Measurements from ENCODE around the gene RYR3. TPM values are rescaled to one million over a fixed set of nuclear protein-coding genes. Genes with fewer than 3 reads are reported as not detected.

The RYR3 gene
- total RNA-seq, 2 experiments from 2014 or later, result not detected

- DNase-seq, result no peak
- intact Hi-C loops (cut with micrococcal nuclease), result no loop called here
- peaks cover 8% of the 10 kb centered on the region for H3K27me3 Mint-ChIP-seq
Observed at GRCh38 chr15:33508703-33509102, 197.9 kb downstream of the RYR3 start.

GRCh38 chr15:33515121-33515520, 204.4 kb downstream of the RYR3 start:
- intact Hi-C loops (cut with micrococcal nuclease), result no loop called here
- no peak for ATAC-seq
- H3K4me1 Mint-ChIP-seq (ENCODE audit: low read depth), result no peaks in the 10 kb centered on the region
- DNase-seq, result no peak
- H3K4me3 Mint-ChIP-seq, result no peak overlapping the region
- POLR2A ChIA-PET, result no interaction called here
- no peaks in the 10 kb centered on the region for H3K36me3 Mint-ChIP-seq (ENCODE audit: low read depth)
- CTCF ChIA-PET, result no interaction called here
- no peak overlapping the region for H3K27ac Mint-ChIP-seq
- peaks cover 2% of the 10 kb centered on the region for H3K27me3 Mint-ChIP-seq
- TF ChIP-seq CTCF (IDR thresholded peaks at IDR 0.05), result no peak
- no peaks in the 10 kb centered on the region for H3K9me3 Mint-ChIP-seq

More at GRCh38 chr15:33508703-33509102, 197.9 kb downstream of the RYR3 start:
- CTCF ChIA-PET, result no interaction called here
- Mint-ChIP-seq H3K27ac (no peak overlapping the region), H3K4me1 (ENCODE audit: low read depth) (no peaks in the 10 kb centered on the region), H3K36me3 (ENCODE audit: low read depth) (no peaks in the 10 kb centered on the region), H3K9me3 (no peaks in the 10 kb centered on the region), H3K4me3 (no peak overlapping the region)
- ATAC-seq, result no peak
- no peak for TF ChIP-seq CTCF (IDR thresholded peaks at IDR 0.05)
- POLR2A ChIA-PET, result no interaction called here

- Mint-ChIP-seq H3K27me3 (peaks cover 1% of the 10 kb centered on the region), H3K4me1 (ENCODE audit: low read depth) (no peaks in the 10 kb centered on the region), H3K27ac (no peak overlapping the region), H3K36me3 (ENCODE audit: low read depth) (no peaks in the 10 kb centered on the region), H3K9me3 (no peaks in the 10 kb centered on the region), H3K4me3 (no peak overlapping the region)
- intact Hi-C loops (cut with micrococcal nuclease), result no loop called here
- DNase-seq, result no peak
- ChIA-PET POLR2A (no interaction called here), CTCF (no interaction called here)
- TF ChIP-seq CTCF (IDR thresholded peaks at IDR 0.05), result no peak
- no peak for ATAC-seq
Observed at GRCh38 chr15:33516563-33516962, 205.8 kb downstream of the RYR3 start.

GRCh38 chr15:33517944-33518343, 207.2 kb downstream of the RYR3 start:
- no peak for DNase-seq
- Mint-ChIP-seq H3K27ac (no peak overlapping the region), H3K27me3 (peaks cover 1% of the 10 kb centered on the region), H3K36me3 (ENCODE audit: low read depth) (no peaks in the 10 kb centered on the region), H3K9me3 (no peaks in the 10 kb centered on the region), H3K4me1 (ENCODE audit: low read depth) (no peaks in the 10 kb centered on the region), H3K4me3 (no peak overlapping the region)
- ATAC-seq, result no peak
- CTCF ChIA-PET, result no interaction called here
- TF ChIP-seq CTCF (IDR thresholded peaks at IDR 0.05), result no peak
- intact Hi-C loops (cut with micrococcal nuclease), result no loop called here
- POLR2A ChIA-PET, result no interaction called here

GRCh38 chr15:33518421-33518820, 207.7 kb downstream of the RYR3 start:
- CTCF ChIA-PET, result no interaction called here
- no peaks in the 10 kb centered on the region for H3K36me3 Mint-ChIP-seq (ENCODE audit: low read depth)
- H3K4me3 Mint-ChIP-seq, result no peak overlapping the region

More at GRCh38 chr15:33518421-33518820, 207.7 kb downstream of the RYR3 start:
- ATAC-seq (no peak), DNase-seq (no peak)
- Mint-ChIP-seq H3K27me3 (peaks cover 1% of the 10 kb centered on the region), H3K27ac (no peak overlapping the region), H3K4me1 (ENCODE audit: low read depth) (no peaks in the 10 kb centered on the region), H3K9me3 (no peaks in the 10 kb centered on the region)
- POLR2A ChIA-PET, result no interaction called here
- intact Hi-C loops (cut with micrococcal nuclease), result no loop called here
- no peak for TF ChIP-seq CTCF (IDR thresholded peaks at IDR 0.05)
